GM12878 (cell line): ENCODE measurements around the gene TTYH3. TPM values are rescaled to one million over a fixed set of nuclear protein-coding genes. Genes with fewer than 3 reads are reported as not detected.
A peak's percentile ranks its signal among the peaks of the same experiment; 100 is the strongest.

Source experiments
- ATAC-seq: fragments of 200-7000 bp; cut with Tn5 transposase; 3 replicates; pipeline ENCODE4 v1.9.1; 2020; ENCODE audit warnings: mild to moderate bottlenecking, moderate library complexity
- BruUV-seq: library from RNA; stranded (reverse); fragments of 400-500 nt; replicated peaks from 2 replicates; lab custom pipeline; 2021; lab: Mats Ljungman, UMichigan
- CTCF ChIA-PET: fragments of 300-600 bp; sonication (Branson Sonifier 250); formaldehyde crosslinking; extraction: SDS; loops from one replicate; lab custom pipeline; 2021; ENCODE audit warnings: inconsistent platforms; lab: Yijun Ruan, JAX
- POLR2A ChIA-PET: fragments of 350-600 bp; formaldehyde crosslinking; extraction: SDS; loops from one replicate; lab custom pipeline; 2021; ENCODE audit warnings: inconsistent platforms; lab: Charles Lee
- RAD21 ChIA-PET: fragments of 300-600 bp; sonication (Branson Sonifier 250); formaldehyde crosslinking; loops from one replicate; lab custom pipeline; 2023; ENCODE audit warnings: antibody characterized with exemption; ENCODE audit not compliant: unreplicated experiment; lab: Charles Lee
- SMC1A ChIA-PET: fragments of 300-600 bp; sonication (Branson Sonifier 250); formaldehyde crosslinking; loops from one replicate; lab custom pipeline; 2023; ENCODE audit not compliant: unreplicated experiment, uncharacterized antibody; lab: Charles Lee
- DNase-seq: peaks from one replicate; pipeline ENCODE4 v3.0.0-alpha.2; 2011; ENCODE audit warnings: low read depth, low spot score
- FAIRE-seq: peaks from 3 replicates; lab custom pipeline; 2011; peaks lifted over from hg19 to GRCh38; lab: Jason Lieb, UNC
- H2AFZ ChIP-seq: 2 replicates; pipeline ENCODE4 v1.6.0; 2011; ENCODE audit warnings: low read depth, low read length, control low read depth; ENCODE audit not compliant: control insufficient read depth
- H3K27ac ChIP-seq: 2 replicates; pipeline ENCODE4 v1.5.1; 2011; ENCODE audit warnings: control low read depth; ENCODE audit not compliant: control insufficient read depth, insufficient read depth
- H3K27me3 ChIP-seq, 2 experiments: replicated peaks in 1 of 2; 2 replicates each; pipeline versions ENCODE4 v1.6.0 to v1.6.1; 2011; ENCODE audit warnings: low read length in 1 of 2; ENCODE audit not compliant: control insufficient read depth in 2 of 2, insufficient read depth in 2 of 2
- H3K36me3 ChIP-seq, 2 experiments: 2 replicates each; pipeline ENCODE4 v1.5.1; 2011; ENCODE audit warnings: low read length in 1 of 2; ENCODE audit not compliant: control insufficient read depth in 2 of 2, insufficient read depth in 2 of 2
- H3K4me1 ChIP-seq: 2 replicates; pipeline ENCODE4 v1.6.1; 2011; ENCODE audit warnings: mild to moderate bottlenecking, low read length, moderate library complexity, mixed read lengths; ENCODE audit not compliant: control insufficient read depth, insufficient read depth
- H3K4me2 ChIP-seq: 2 replicates; pipeline ENCODE4 v1.6.0; 2011; ENCODE audit warnings: control low read depth; ENCODE audit not compliant: control insufficient read depth, insufficient read depth
- H3K4me3 ChIP-seq: fragments of 200-600 bp; sonication (generic); 2 replicates; pipeline ENCODE4 v1.5.1; 2016
- H3K79me2 ChIP-seq: 2 replicates; pipeline ENCODE4 v1.6.0; 2011; ENCODE audit warnings: low read length; ENCODE audit not compliant: control insufficient read depth, insufficient read depth
- H3K9ac ChIP-seq: 2 replicates; pipeline ENCODE4 v1.8.0; 2011; ENCODE audit warnings: low read length, control low read depth, mixed read lengths; ENCODE audit not compliant: control insufficient read depth, insufficient read depth
- H3K9me3 ChIP-seq: replicated peaks from 3 replicates; pipeline ENCODE4 v1.5.1; 2011; ENCODE audit warnings: mild to moderate bottlenecking, low read length; ENCODE audit not compliant: control insufficient read depth, insufficient read depth
- H4K20me1 ChIP-seq: 2 replicates; pipeline ENCODE4 v1.6.0; 2011; ENCODE audit not compliant: control insufficient read depth, insufficient read depth
- ATF2 ChIP-seq: IDR thresholded peaks from 2 replicates; pipeline ENCODE4 v1.6.1; 2012; ENCODE audit warnings: low read length, inconsistent platforms
- CBFB ChIP-seq: IDR thresholded peaks from 2 replicates; pipeline ENCODE4 v1.6.1; 2016; ENCODE audit warnings: antibody characterized with exemption, low read depth
- EGR1 ChIP-seq, 2 experiments: IDR thresholded peaks; 1 replicate in 1 of 2; 2 replicates in 1 of 2; pipeline ENCODE4 v1.6.1; 2011 to 2012; ENCODE audit warnings: low read depth in 2 of 2, low read length in 2 of 2, borderline replicate concordance in 1 of 2, mild to moderate bottlenecking in 1 of 2, moderate library complexity in 1 of 2
- FOXK2 ChIP-seq: fragments of 450-650 bp; IDR thresholded peaks from 2 replicates; pipeline ENCODE4 v1.6.1; 2017; ENCODE audit warnings: mild to moderate bottlenecking, moderate library complexity
- IRF3 ChIP-seq: fragments of 450-650 bp; IDR thresholded peaks from 2 replicates; pipeline ENCODE4 v1.6.1; 2014; ENCODE audit warnings: mild to moderate bottlenecking
- MEF2B ChIP-seq: fragments of 450-650 bp; IDR thresholded peaks from 2 replicates; pipeline ENCODE4 v1.6.1; 2018; ENCODE audit warnings: mild to moderate bottlenecking, moderate library complexity; ENCODE audit not compliant: partially characterized antibody, poor library complexity, severe bottlenecking
- NFIC ChIP-seq: IDR thresholded peaks from 2 replicates; pipeline ENCODE4 v1.6.1; 2012; ENCODE audit warnings: low read depth, mild to moderate bottlenecking, inconsistent platforms, low read length, moderate library complexity
- POLR2AphosphoS2 ChIP-seq: IDR thresholded peaks from 2 replicates; pipeline ENCODE4 v1.6.1; 2011; ENCODE audit warnings: low read depth, mild to moderate bottlenecking, low read length, improper control_type of control experiment, moderate library complexity
- POU2F2 ChIP-seq: IDR thresholded peaks from 3 replicates; pipeline ENCODE4 v1.6.1; 2011; ENCODE audit warnings: low read depth, mild to moderate bottlenecking, low read length, borderline replicate concordance
- RUNX3 ChIP-seq: IDR thresholded peaks from 2 replicates; pipeline ENCODE4 v1.6.1; 2012; ENCODE audit warnings: low read length, inconsistent platforms
- SIN3A ChIP-seq: IDR thresholded peaks from 2 replicates; pipeline ENCODE4 v1.6.1; 2012; ENCODE audit warnings: low read depth, low read length, improper control_type of control experiment
- SREBF2 ChIP-seq: IDR thresholded peaks from 2 replicates; pipeline ENCODE4 v1.6.1; 2012; ENCODE audit warnings: mild to moderate bottlenecking, low read length
- SUZ12 ChIP-seq: fragments of 200-600 bp; sonication (generic); IDR thresholded peaks from one replicate; pipeline ENCODE4 v1.6.1; 2018; ENCODE audit warnings: antibody characterized with exemption, mild to moderate bottlenecking; ENCODE audit not compliant: unreplicated experiment
- WGBS: methylation state at CpG from one replicate; pipeline ENCODE4 v1.1.6; 2016; ENCODE audit warnings: low lambda C conversion rate; ENCODE audit not compliant: insufficient replicate concordance, insufficient coverage; ENCODE audit errors: missing lambda C conversion rate; 5-methylcytosine and 5-hydroxymethylcytosine counted together
- in situ Hi-C: fragments of 300-500 bp; cut with MboI; formaldehyde crosslinking; loops from 9 replicates; pipeline ENCODE4 v1.14.3; 2018; ENCODE audit warnings: mixed read lengths
- intact Hi-C: fragments of 100-400 bp; cut with micrococcal nuclease; formaldehyde crosslinking; loops from one replicate; pipeline ENCODE4 v1.14.2; 2022; ENCODE audit not compliant: unreplicated experiment
- polyA plus RNA-seq, 11 experiments: library from polyadenylated mRNA; depleted of rRNA in 4 of 11; unstranded in 6 of 11; stranded (reverse) in 5 of 11; fragments of >200 nt; fragmentation: Nextera tagmentation in 4 of 11; fragmentation: Illumina TruSeq in 1 of 11; extraction: Ambion mirVana in 4 of 11; extraction: Trizol in 1 of 11; gene quantifications; 1 replicate in 1 of 11; 2 replicates in 10 of 11; pipeline versions ENCODE4 v1.2.1 to v1.2.3, GENCODE V29; 2011 to 2016; ENCODE audit warnings: inconsistent platforms in 2 of 11, missing spikeins in 2 of 11, low read depth in 1 of 11
- total RNA-seq, 4 experiments: library from RNA; depleted of rRNA in 3 of 4; stranded (reverse); fragments of >200 nt in 3 of 4; fragmentation: Illumina TruSeq in 1 of 4; extraction: Trizol in 1 of 4; gene quantifications; 2 replicates each; pipeline versions ENCODE4 v1.2.1 to v1.2.3, GENCODE V29; 2013 to 2021

TTYH3 gene
- total and polyA plus RNA-seq, 10 of the 15 experiments (the other 5 are each of a cell fraction or from before 2014, with no cell fraction given), result 0.79 to 71.4 (median 10.5) TPM

- TF ChIP-seq IRF3, result no peak
These were observed 76.3 kb downstream of the TTYH3 start (continued) for GRCh38 chr7:2708041-2708440.

- no peaks in the 10 kb centered on the region; a peak in 2 of 4 replicates for H3K36me3 ChIP-seq
- WGBS, result 51% methylated on average over 18 of the region's 20 CpGs
- peak overlapping the region; percentile 70; the same call in 1 of the 2 replicates for H3K9ac ChIP-seq
- ChIA-PET CTCF (interaction anchor here (0.6 to 8.3 kb wide), 30 partner anchors 10 to 258 kb away, joined by 3 to 154 read pairs (median 14); partner anchors contain the start of gene AMZ1), RAD21 (interaction anchor here (0.6 to 4.8 kb wide), 21 partner anchors 9 to 257 kb away, joined by 3 to 89 read pairs (median 6); partner anchors contain the start of genes AMZ1 and TTYH3), SMC1A (interaction anchor here (0.9 to 11.6 kb wide), 14 partner anchors 7 to 225 kb away, joined by 3 to 113 read pairs (median 13); partner anchors contain the start of gene AMZ1), POLR2A (interaction anchor here (0.7 to 3.8 kb wide), 7 partner anchors 9 to 72 kb away, joined by 3 to 36 read pairs (median 7); partner anchors contain the start of gene AMZ1)
- H3K27me3 ChIP-seq, result no peaks in the 10 kb centered on the region
- no peaks in the 10 kb centered on the region for H3K9me3 ChIP-seq
- H3K4me1 ChIP-seq, result peaks cover 27% of the 10 kb centered on the region
- BruUV-seq, result no TSS peak
- FAIRE-seq (no peak), ATAC-seq (peak; percentile 1), DNase-seq (no peak)
- intact Hi-C loops, result loop anchor here (1.0 to 2.0 kb wide), 3 partner anchors 37 to 142 kb away; no protein-coding TSS in a partner anchor
- no peaks in the 10 kb centered on the region for H4K20me1 ChIP-seq
- no peaks in the 10 kb centered on the region for H3K79me2 ChIP-seq
- no peak for TF ChIP-seq FOXK2
- no peak for TF ChIP-seq EGR1 (IDR thresholded peaks at IDR 0.05; ENCODE audit: borderline replicate concordance in 1 of 2, low read depth in 2 of 2, low read length in 2 of 2)
- TF ChIP-seq NFIC, result no peak
- TF ChIP-seq POLR2AphosphoS2, result no peak
- no peak for TF ChIP-seq SIN3A
- TF ChIP-seq ATF2, result no peak
- no peak for TF ChIP-seq RUNX3
- no peak for TF ChIP-seq MEF2B
- TF ChIP-seq SREBF2, result no peak
- TF ChIP-seq CBFB, result no peak
- no peak for TF ChIP-seq POU2F2
- no peak for TF ChIP-seq SUZ12
- in situ Hi-C loops, result no loop called here
- peak overlapping the region; percentile 98 for H3K4me2 ChIP-seq
- no peak overlapping the region for H3K4me3 ChIP-seq
- H3K27ac ChIP-seq, result 0 out of 2 replicates have a peak overlapping the region, but pooled peaks have one; percentile 89
- H2AFZ ChIP-seq, result peak overlapping the region; percentile 96
These were observed 76.9 kb downstream of the TTYH3 start for GRCh38 chr7:2708547-2709310.
